MG63 (cell line): ENCODE measurements around the gene RAB3IL1. TPM values are rescaled to one million over a fixed set of nuclear protein-coding genes. Genes with fewer than 3 reads are reported as not detected.

ENCODE experiments used
- DNase-seq: peaks from one replicate; pipeline ENCODE4 v3.0.0-alpha.2; 2020
- H3K27me3 ChIP-seq: fragments of 250-450 bp; sonication (Bioruptor Pico); 2 replicates; pipeline ENCODE4 v1.5.1; 2020; ENCODE audit warnings: mild to moderate bottlenecking, moderate library complexity
- H3K36me3 ChIP-seq: fragments of 250-450 bp; sonication (Bioruptor Pico); 2 replicates; pipeline ENCODE4 v1.5.1; 2020; ENCODE audit warnings: mild to moderate bottlenecking, moderate library complexity
- H3K4me3 ChIP-seq: fragments of 250-450 bp; sonication (Bioruptor Pico); 2 replicates; pipeline ENCODE4 v1.5.1; 2020; ENCODE audit warnings: mild to moderate bottlenecking, moderate library complexity
- H3K9me3 ChIP-seq: fragments of 250-450 bp; sonication (Bioruptor Pico); 2 replicates; pipeline ENCODE4 v1.5.1; 2020; ENCODE audit warnings: mild to moderate bottlenecking, moderate library complexity
- total RNA-seq: library from RNA; depleted of rRNA; stranded (reverse); fragments of >200 nt; shearing (Covaris generic); gene quantifications from 2 replicates; pipeline ENCODE4 v1.2.3, GENCODE V29; 2014; ENCODE audit warnings: low replicate concordance; rRNA removed

The RAB3IL1 gene
- total RNA-seq, 1 experiment from 2014 or later = 3.0 TPM

GRCh38 chr11:61854206-61854895, 63.0 kb downstream of the RAB3IL1 start:
- H3K9me3 ChIP-seq = no peaks in the 10 kb centered on the region
- no peak overlapping the region for H3K4me3 ChIP-seq
- H3K36me3 ChIP-seq = no peaks in the 10 kb centered on the region
- no peaks in the 10 kb centered on the region for H3K27me3 ChIP-seq
- no peak for DNase-seq

DNA sequence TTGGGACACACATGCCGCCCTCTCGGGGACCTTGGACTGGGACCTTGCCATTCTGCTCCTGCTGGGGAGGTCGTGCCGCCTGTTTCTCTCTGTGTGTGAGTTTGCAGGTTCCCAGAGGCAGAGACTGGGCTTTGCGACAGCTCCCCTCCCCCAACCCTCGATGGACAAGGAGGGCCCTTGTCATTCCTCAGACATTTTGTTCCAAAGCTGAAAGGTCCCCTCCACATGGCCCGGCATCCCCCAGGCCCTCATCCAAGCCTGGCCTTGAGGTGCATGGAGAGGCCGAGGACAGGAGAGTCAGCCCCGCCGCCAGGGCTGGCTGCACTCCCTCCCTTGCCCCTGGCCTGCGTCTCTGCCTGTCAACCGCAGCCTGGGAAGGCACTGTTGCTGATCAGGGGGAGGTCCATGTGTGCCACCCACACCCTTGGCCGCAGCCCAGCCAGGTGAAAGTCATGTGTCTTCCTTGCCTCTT, 63.6 kb downstream of the RAB3IL1 start:
- H3K27me3 ChIP-seq = no peaks in the 10 kb centered on the region
- H3K4me3 ChIP-seq = no peak overlapping the region
- no peaks in the 10 kb centered on the region for H3K36me3 ChIP-seq
- no peaks in the 10 kb centered on the region for H3K9me3 ChIP-seq
- DNase-seq = no peak

GRCh38 chr11:61851900-61852295, 65.5 kb downstream of the RAB3IL1 start:
- Histone ChIP-seq H3K9me3 (no peaks in the 10 kb centered on the region), H3K36me3 (no peaks in the 10 kb centered on the region), H3K27me3 (no peaks in the 10 kb centered on the region), H3K4me3 (no peak overlapping the region)
- DNase-seq = no peak

- DNase-seq = no peak
- H3K36me3 ChIP-seq = no peaks in the 10 kb centered on the region
- H3K4me3 ChIP-seq = no peak overlapping the region
- no peaks in the 10 kb centered on the region for H3K9me3 ChIP-seq
- no peaks in the 10 kb centered on the region for H3K27me3 ChIP-seq
These were observed 66.1 kb downstream of the RAB3IL1 start for GRCh38 chr11:61851113-61851899.

DNA sequence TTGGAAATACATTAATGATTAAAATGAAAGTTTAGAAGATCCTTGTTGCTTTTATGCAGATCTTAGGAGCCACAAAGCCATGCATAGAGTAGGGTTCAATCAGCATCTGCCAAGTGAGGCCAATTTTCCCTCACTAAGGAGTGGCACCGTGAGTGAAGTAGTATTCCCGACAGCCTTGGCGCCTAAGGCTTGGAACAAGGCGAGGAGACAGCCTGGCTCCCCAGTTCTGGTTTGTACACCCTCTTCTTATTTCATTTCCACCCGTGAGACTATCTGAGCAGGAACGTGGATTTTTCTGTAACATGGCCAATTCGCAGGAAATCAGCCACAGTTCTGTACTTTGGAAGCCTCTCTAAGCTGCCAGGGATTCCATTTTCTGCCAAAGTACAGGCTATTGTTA, 66.7 kb downstream of the RAB3IL1 start:
- no peak for DNase-seq
- Histone ChIP-seq H3K4me3 (no peak overlapping the region), H3K36me3 (no peaks in the 10 kb centered on the region), H3K9me3 (no peaks in the 10 kb centered on the region), H3K27me3 (no peaks in the 10 kb centered on the region)

GRCh38 chr11:61848631-61849030, 68.7 kb downstream of the RAB3IL1 start:
- no peak overlapping the region for H3K4me3 ChIP-seq
- DNase-seq = no peak
- no peaks in the 10 kb centered on the region for H3K9me3 ChIP-seq
- no peaks in the 10 kb centered on the region for H3K27me3 ChIP-seq
- no peaks in the 10 kb centered on the region for H3K36me3 ChIP-seq

DNA sequence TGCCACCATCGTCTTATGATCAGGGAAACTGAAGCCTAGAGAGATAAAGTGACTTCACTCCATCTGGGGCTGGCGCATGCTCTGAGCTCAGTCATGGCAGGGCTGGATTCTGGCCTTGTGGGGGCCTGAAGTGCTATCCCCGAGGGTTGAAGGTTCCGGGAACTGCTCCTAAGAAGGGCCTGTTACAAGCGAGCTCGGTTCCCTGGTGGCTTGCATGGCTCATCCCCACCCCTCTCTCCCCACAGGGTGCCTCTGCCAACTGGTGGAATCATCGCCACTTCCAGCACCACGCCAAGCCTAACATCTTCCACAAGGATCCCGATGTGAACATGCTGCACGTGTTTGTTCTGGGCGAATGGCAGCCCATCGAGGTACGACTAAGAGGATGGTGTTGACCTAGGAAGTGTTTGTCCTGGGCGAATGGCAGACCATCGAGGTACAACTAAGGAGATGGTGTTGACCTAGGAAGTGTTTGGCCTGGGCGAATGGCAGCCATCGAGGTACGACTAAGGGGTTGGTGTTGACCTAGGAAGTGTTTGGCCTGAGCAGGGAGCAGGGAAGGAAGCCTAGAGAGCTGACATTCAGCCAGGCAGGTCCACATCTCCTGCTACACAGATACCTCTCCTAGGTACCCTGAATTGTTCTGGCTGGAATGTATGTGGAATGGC, 69.3 kb downstream of the RAB3IL1 start:
- Histone ChIP-seq H3K9me3 (no peaks in the 10 kb centered on the region), H3K27me3 (no peaks in the 10 kb centered on the region), H3K36me3 (no peaks in the 10 kb centered on the region), H3K4me3 (no peak overlapping the region)
- DNase-seq = no peak

Other genes starting within 250 kb of the RAB3IL1 start
- 1.3 and 1.4 TPM in 2 replicates for gene DAGLA, start 237.2 kb downstream of the RAB3IL1 start, total RNA-seq
- 0.23 and 1.9 TPM in 2 replicates for gene MYRF, start 164.9 kb downstream of the RAB3IL1 start, total RNA-seq
- gene TMEM258, start 125.0 kb downstream of the RAB3IL1 start, total RNA-seq = 61.8 and 88.7 TPM in 2 replicates
- 80.9 and 85.7 TPM in 2 replicates for gene FEN1, start 124.7 kb downstream of the RAB3IL1 start, total RNA-seq
- 25.4 and 28.3 TPM in 2 replicates for gene FADS1, start 100.6 kb downstream of the RAB3IL1 start, total RNA-seq
- 8.1 and 22.6 TPM in 2 replicates for gene FADS2, start 89.3 kb downstream of the RAB3IL1 start, total RNA-seq
- 32.7 and 59.7 TPM in 2 replicates for gene FADS3, start 26.0 kb downstream of the RAB3IL1 start, total RNA-seq
- gene BEST1, start 32.8 kb upstream of the RAB3IL1 start, total RNA-seq = not detected in 2 replicates
- gene FTH1, start 50.1 kb upstream of the RAB3IL1 start, total RNA-seq = 301 and 415 TPM in 2 replicates
- 20.5 and 46.2 TPM in 2 replicates for gene INCENP, start 206.4 kb upstream of the RAB3IL1 start, total RNA-seq